GM21447 (cell line): ENCODE measurements around the gene CKS1B.
"Not testable (repeated sequence)": the region's sequence is repeated elsewhere in the genome, so short reads cannot be mapped to it uniquely, and the experiment has no call there.

ENCODE experiments used
- ATAC-seq: cut with Tn5 transposase; IDR thresholded peaks from one replicate; pipeline ENCODE4 v1.9.1; 2021; ENCODE audit not compliant: unreplicated experiment

CKS1B gene

GRCh38 chr1:154983776-154984466 lies 9.4 kb downstream of the CKS1B start:
- no peak for ATAC-seq

DNA sequence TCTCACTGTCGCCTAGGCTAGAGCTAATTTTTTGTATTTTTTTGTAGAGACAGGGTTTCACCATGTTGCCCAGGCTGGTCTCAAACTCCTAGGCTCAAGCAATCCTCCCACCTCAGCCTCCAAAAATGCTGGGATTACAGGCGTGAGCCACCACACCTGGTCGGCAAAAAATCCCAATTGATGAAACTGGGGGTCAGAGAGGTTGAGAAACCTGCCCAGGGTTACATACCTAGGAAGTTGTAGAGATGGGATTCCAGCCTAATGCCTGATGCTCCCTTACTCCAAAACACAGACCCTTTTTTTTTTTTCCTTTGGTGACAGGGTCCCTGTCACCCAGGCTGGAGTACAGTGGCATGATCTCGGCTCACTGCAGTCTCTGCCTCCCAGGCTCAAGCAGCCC lies 12.3 kb downstream of the CKS1B start:
- not testable (repeated sequence) for ATAC-seq

DNA sequence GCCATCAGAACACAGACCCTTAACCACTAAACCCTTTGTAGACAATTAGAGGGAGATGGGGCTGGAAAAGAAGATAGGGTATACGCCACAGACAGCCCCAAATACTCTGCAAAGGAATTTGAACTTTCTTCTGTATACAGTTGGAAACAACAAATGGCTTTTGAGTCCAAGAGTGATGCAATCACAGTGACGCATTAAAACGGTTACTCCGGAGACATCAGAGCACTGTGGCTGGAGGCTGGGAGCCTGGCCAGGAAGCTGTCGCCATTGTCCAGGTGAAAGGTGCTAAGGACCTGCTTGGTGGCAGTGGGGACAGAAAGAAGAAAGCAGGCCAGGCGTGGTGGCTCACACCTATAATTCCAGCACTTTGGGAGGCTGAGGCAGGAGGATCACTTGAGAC lies 12.8 kb downstream of the CKS1B start:
- ATAC-seq, result no peak

DNA sequence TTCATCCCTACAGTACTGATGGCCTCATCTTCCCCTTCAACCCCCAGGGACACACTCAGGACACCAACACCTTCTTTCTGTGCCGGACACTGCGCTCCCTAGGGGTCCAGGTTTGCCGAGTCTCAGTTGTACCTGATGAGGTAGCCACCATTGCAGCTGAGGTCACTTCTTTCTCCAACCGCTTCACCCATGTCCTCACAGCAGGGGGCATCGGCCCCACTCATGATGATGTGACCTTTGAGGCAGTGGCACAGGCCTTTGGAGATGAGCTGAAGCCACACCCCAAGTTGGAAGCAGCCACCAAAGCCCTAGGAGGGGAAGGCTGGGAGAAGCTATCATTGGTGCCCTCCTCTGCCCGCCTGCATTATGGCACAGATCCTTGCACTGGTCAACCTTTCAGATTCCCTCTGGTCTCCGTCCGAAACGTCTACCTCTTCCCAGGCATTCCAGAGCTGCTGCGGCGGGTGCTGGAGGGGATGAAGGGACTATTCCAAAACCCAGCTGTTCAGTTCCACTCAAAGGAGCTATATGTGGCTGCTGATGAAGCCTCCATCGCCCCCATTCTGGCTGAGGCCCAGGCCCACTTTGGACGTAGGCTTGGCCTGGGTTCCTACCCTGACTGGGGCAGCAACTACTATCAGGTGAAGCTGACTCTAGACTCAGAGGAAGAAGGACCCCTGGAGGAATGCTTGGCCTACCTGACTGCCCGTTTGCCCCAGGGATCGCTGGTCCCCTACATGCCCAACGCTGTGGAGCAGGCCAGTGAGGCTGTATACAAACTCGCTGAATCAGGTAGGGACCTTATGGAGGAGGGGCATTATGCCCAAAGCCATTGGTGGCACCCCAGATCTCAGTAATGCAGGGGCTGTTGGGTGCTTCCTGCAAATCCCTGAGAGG lies 13.8 kb downstream of the CKS1B start:
- no peak for ATAC-seq

DNA sequence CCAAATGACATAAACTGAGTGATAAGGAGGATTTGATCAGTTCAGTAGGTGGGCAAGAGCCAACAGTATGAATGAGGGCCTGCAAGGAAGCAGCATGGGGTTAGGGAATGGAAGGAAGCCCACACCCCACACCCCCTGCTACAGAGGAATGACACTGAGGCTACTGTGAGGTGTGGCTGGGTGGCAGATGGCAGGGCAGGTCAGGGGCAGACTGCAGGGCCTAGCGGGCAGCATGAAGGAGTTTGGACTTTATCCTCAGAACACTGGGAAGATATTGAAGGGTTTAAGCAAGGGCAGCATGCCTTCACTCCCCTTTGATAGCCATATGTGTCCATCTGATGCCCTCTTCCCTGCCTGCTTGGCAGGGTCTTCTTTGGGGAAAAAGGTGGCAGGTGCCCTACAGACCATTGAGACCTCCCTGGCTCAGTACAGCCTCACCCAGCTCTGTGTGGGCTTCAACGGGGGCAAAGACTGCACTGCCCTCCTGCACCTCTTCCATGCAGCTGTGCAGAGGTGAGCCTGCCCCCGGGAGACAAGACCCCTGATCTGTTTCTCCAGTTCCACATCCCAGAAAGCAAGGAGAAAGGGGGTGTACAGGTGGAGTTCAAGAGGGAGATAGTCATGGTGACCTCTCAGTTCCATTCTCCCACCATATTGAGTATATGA lies 14.8 kb downstream of the CKS1B start:
- no peak for ATAC-seq

DNA sequence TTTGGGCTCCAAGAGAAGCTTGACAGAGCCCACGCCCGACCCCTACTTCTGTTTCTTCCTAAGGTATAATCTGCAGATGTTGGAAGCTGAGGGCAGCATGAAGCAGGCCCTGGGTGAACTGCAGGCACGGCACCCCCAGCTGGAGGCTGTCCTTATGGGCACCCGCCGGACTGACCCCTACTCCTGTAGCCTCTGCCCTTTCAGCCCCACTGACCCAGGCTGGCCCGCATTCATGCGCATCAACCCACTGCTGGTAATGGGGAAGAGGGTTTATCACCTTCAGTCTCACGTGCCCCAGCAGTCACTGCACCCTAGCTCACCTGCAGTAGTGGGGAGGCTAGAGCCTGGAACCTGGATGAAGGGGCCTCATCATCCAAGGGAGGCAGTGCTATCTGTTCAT lies 15.8 kb downstream of the CKS1B start:
- no peak for ATAC-seq

GRCh38 chr1:154992721-154993571 lies 18.5 kb downstream of the CKS1B start:
- ATAC-seq, result no peak

GRCh38 chr1:154993572-154994268 lies 19.2 kb downstream of the CKS1B start, which contains the start of gene LENEP:
Gene LENEP, plus strand, starts transcription at chr1:154993586. Its CDS starts 22 bp downstream, at chr1:154993608.
- ATAC-seq, result no peak

GRCh38 chr1:154994269-154994587 lies 19.7 kb downstream of the CKS1B start:
- ATAC-seq, result no peak

DNA sequence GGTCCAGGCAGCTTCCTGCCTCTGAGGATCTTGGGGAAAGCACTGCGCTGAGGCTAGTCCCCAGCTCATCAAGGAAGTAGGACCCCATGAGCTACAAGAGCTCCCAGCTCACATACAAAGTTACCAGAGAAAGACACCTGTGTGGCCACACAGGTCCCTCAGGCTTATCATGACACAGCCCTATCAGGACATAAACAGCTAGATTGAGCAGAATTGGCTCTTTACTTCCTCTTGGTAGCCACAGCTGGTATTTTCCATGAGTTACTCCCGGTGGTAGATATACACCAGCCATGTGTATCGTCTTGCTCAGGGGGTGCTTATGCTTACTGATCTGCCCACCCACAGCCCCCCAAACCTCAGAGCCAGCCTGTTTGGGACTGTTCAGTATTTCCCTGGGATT lies 20.1 kb downstream of the CKS1B start:
- no peak for ATAC-seq

DNA sequence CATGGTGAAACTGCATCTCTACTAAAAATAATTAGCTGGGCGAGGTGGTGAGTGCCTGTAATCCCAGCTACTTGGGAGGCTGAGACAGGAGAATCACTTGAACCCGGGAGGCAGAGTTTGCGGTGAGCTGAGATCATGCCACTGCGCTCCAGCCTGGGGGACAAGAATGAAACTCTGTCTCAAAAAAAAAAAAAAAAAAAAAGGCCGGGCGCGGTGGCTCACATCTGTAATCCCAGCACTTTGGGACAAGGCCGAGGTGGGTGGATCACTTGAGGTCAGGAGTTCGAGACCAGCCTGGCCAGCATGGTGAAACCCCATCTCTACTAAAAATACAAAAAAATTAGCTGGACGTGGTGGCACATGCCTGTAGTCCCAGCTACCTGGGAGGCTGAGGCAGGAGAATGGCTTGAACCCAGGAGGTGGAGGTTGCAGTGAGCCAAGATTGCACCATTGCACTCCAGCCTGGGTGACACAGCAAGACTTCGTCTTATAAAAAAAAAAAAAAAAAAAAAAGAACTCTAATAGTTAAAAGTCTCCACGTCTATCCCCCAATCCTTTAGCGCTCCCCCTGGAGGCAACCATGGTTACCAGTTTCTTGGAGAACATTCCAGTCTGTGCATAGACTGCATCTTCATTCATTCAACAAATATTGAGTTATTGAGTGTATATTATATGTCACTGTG lies 21.0 kb downstream of the CKS1B start:
- ATAC-seq, result not testable (repeated sequence)

DNA sequence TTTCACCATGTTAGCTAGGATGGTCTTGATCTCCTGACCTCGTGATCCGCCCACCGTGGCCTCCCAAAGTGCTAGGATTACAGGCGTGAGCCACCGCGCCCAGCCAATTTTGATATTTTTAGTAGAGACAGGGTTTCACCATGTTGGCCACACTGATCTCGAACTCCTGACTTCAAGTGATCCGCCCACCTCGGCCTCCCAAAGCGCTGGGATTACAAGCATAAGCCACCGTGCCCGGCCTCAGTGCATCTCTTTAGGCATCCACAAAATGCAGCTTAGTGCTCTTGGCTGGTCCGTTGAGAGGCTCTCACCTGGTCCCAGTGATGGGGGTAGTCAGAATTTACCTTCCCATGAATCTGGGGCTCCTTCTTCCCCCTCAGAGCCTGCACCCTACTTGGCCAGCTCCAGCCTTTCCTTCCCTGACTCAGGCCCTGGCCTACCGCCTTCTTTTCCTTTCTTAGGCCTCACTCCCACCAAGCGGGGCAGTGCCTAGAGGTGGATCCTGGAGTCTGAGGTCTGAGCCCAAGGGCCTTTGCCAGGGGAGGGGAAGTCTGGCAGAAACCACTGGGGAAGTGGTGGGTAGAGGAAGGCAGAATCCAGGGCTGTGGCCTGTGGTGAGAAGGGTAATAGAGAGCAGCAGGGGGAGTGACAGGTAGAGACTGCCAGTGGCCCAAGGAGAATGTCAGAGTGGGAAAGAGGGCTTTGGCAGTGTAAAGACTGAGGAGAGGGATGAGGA lies 22.7 kb downstream of the CKS1B start:
- ATAC-seq, result no peak

DNA sequence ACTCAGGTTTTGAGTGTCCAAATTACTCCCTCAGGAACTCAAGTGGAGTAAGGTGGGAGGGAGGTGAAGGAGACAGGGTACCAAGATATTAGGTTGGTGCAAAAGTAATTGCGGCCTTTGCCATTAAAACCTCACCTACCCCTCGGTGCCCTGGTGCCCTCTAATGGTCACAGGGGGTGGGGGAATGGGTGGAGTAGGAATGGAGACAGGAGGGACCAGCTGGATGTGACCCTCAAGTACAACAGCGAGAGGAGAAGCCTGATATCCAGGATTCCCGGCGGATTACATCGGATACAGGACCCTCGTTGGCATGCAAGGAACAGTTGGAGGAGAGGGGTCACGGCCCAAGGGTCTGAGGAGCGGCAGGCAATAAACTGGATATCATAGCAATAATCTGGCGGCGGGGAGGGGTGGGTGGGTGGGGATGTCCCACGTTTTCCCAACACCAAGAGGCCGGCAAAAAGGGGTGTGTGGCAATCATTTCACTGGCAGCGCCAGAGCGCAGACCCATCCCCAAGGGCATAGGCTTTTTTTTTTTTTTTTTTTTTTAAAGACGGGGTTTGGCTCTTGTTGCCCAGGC lies 23.8 kb downstream of the CKS1B start:
- no peak for ATAC-seq

GRCh38 chr1:154998818-154999570 lies 24.5 kb downstream of the CKS1B start:
- ATAC-seq, result no peak

- ATAC-seq, result no peak
Measured at GRCh38 chr1:154999571-155000410, 25.3 kb downstream of the CKS1B start.

DNA sequence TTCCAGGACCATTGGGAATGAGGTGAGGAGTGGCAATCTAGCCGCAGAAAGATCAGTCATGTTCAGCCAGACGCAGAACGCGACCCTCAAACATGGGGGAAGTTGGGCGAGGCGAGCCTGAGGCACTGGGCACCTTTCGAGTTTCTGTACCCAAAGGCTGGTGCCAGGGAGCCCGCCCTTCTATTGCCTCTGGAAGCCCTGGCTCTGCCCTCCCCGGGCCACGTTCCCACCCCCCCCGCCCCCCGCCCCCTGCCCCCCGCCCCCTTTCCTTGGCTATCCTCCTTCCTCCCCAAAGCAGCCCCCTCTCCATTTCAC lies 25.9 kb downstream of the CKS1B start:
- ATAC-seq, result no peak

DNA sequence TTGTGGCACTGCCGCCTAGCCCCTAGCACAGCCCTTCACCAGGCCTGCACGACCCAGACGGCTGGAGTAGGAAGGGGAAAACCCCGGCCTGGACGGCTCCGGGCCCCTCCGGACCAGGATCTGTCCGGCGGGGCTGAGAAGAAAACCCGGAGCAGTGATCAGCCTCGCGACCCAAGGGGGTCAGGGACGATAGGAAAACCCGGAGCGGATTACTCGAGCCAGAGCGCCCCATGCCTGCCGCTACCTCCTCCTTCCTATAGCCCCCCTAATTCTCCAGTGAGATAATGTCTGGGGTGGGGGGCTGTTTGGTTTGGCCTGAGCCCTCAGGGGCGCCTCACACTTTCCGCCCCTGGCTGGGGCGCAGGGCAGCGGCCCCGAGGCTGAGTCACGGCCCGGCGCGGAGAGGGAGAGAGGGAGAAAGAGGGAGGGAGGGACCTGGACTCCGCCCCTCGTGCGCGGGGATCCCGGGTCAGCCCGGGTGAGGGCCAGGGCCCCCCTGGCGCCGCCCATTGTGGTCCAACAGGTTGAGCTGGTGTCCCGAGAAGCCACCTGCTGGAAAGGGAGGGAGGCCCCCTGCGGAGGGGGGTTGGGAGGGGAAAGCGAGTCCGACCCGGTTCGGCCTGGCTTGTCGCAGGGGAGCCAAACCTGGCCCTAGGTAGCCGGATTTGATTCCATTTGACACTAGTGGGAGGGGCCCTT lies 26.4 kb downstream of the CKS1B start:
- peak; percentile 38 for ATAC-seq
